ENCODE data around the gene KAZN.

KAZN gene

GRCh38 chr1:14880456-14881316, 282.2 kb downstream of the KAZN start:
- H3K4me3 Mint-ChIP-seq, result no peak overlapping the region
- H3K4me1 Mint-ChIP-seq (ENCODE audit: low read depth), result no peaks in the 10 kb centered on the region
- H3K27me3 Mint-ChIP-seq, result peaks cover 8% of the 10 kb centered on the region
- H3K9me3 Mint-ChIP-seq, result no peaks in the 10 kb centered on the region
- H3K27ac Mint-ChIP-seq, result no peak overlapping the region
- DNase-seq, result no peak
- H3K36me3 Mint-ChIP-seq (ENCODE audit: low read depth), result no peaks in the 10 kb centered on the region

GRCh38 chr1:14881775-14882672, 283.5 kb downstream of the KAZN start:
- Mint-ChIP-seq H3K9me3 (no peaks in the 10 kb centered on the region), H3K27me3 (peaks cover 7% of the 10 kb centered on the region), H3K36me3 (ENCODE audit: low read depth) (no peaks in the 10 kb centered on the region), H3K27ac (no peak overlapping the region), H3K4me3 (no peak overlapping the region), H3K4me1 (ENCODE audit: low read depth) (no peaks in the 10 kb centered on the region)
- DNase-seq, result no peak

- no peaks in the 10 kb centered on the region for H3K4me1 Mint-ChIP-seq (ENCODE audit: low read depth)
- peaks cover 7% of the 10 kb centered on the region for H3K27me3 Mint-ChIP-seq
- H3K36me3 Mint-ChIP-seq (ENCODE audit: low read depth), result no peaks in the 10 kb centered on the region
- no peak overlapping the region for H3K4me3 Mint-ChIP-seq
- DNase-seq, result no peak
- no peaks in the 10 kb centered on the region for H3K9me3 Mint-ChIP-seq
- no peak overlapping the region for H3K27ac Mint-ChIP-seq
These were observed 286.2 kb downstream of the KAZN start for GRCh38 chr1:14884614-14885175.

- Mint-ChIP-seq H3K27ac (no peak overlapping the region), H3K4me1 (ENCODE audit: low read depth) (no peaks in the 10 kb centered on the region), H3K4me3 (no peak overlapping the region), H3K36me3 (ENCODE audit: low read depth) (no peaks in the 10 kb centered on the region), H3K9me3 (no peaks in the 10 kb centered on the region), H3K27me3 (peaks cover 7% of the 10 kb centered on the region)
- DNase-seq, result no peak
These were observed 288.6 kb downstream of the KAZN start for GRCh38 chr1:14887044-14887566.

- Mint-ChIP-seq H3K4me3 (no peak overlapping the region), H3K9me3 (no peaks in the 10 kb centered on the region), H3K4me1 (ENCODE audit: low read depth) (no peaks in the 10 kb centered on the region), H3K36me3 (ENCODE audit: low read depth) (no peaks in the 10 kb centered on the region), H3K27me3 (peaks cover 4% of the 10 kb centered on the region), H3K27ac (no peak overlapping the region)
- DNase-seq, result no peak
These were observed 289.4 kb downstream of the KAZN start for GRCh38 chr1:14887764-14888350.

GRCh38 chr1:14888374-14888773, 289.9 kb downstream of the KAZN start:
- Mint-ChIP-seq H3K4me3 (no peak overlapping the region), H3K9me3 (no peaks in the 10 kb centered on the region), H3K27me3 (peaks cover 3% of the 10 kb centered on the region), H3K36me3 (ENCODE audit: low read depth) (no peaks in the 10 kb centered on the region), H3K4me1 (ENCODE audit: low read depth) (no peaks in the 10 kb centered on the region), H3K27ac (no peak overlapping the region)
- DNase-seq, result no peak

- peaks cover 9% of the 10 kb centered on the region for H3K27me3 Mint-ChIP-seq
- H3K36me3 Mint-ChIP-seq (ENCODE audit: low read depth), result no peaks in the 10 kb centered on the region
- no peaks in the 10 kb centered on the region for H3K4me1 Mint-ChIP-seq (ENCODE audit: low read depth)
- H3K27ac Mint-ChIP-seq, result no peak overlapping the region
- H3K4me3 Mint-ChIP-seq, result no peak overlapping the region
- no peaks in the 10 kb centered on the region for H3K9me3 Mint-ChIP-seq
- DNase-seq, result no peak
These were observed 291.4 kb downstream of the KAZN start for GRCh38 chr1:14889825-14890440.

- DNase-seq, result no peak
- Mint-ChIP-seq H3K4me3 (no peak overlapping the region), H3K36me3 (ENCODE audit: low read depth) (no peaks in the 10 kb centered on the region), H3K27ac (no peak overlapping the region), H3K9me3 (no peaks in the 10 kb centered on the region), H3K27me3 (peaks cover 22% of the 10 kb centered on the region), H3K4me1 (ENCODE audit: low read depth) (no peaks in the 10 kb centered on the region)
These were observed 293.5 kb downstream of the KAZN start for GRCh38 chr1:14891991-14892390.

- no peaks in the 10 kb centered on the region for H3K9me3 Mint-ChIP-seq
- no peaks in the 10 kb centered on the region for H3K36me3 Mint-ChIP-seq (ENCODE audit: low read depth)
- DNase-seq, result no peak
- peaks cover 26% of the 10 kb centered on the region for H3K27me3 Mint-ChIP-seq
- no peak overlapping the region for H3K4me3 Mint-ChIP-seq
- no peaks in the 10 kb centered on the region for H3K4me1 Mint-ChIP-seq (ENCODE audit: low read depth)
- no peak overlapping the region for H3K27ac Mint-ChIP-seq
These were observed 296.5 kb downstream of the KAZN start for GRCh38 chr1:14894811-14895560.

GRCh38 chr1:14895727-14896126, 297.2 kb downstream of the KAZN start:
- H3K27me3 Mint-ChIP-seq, result peaks cover 26% of the 10 kb centered on the region
- H3K9me3 Mint-ChIP-seq, result no peaks in the 10 kb centered on the region
- H3K27ac Mint-ChIP-seq, result no peak overlapping the region
- no peak for DNase-seq
- no peaks in the 10 kb centered on the region for H3K4me1 Mint-ChIP-seq (ENCODE audit: low read depth)
- H3K4me3 Mint-ChIP-seq, result no peak overlapping the region
- H3K36me3 Mint-ChIP-seq (ENCODE audit: low read depth), result no peaks in the 10 kb centered on the region

GRCh38 chr1:14896381-14897079, 298.0 kb downstream of the KAZN start:
- Mint-ChIP-seq H3K4me1 (ENCODE audit: low read depth) (no peaks in the 10 kb centered on the region), H3K27me3 (peaks cover 33% of the 10 kb centered on the region)
- DNase-seq, result no peak

GRCh38 chr1:14897080-14897449, 298.6 kb downstream of the KAZN start:
- DNase-seq, result no peak
- Mint-ChIP-seq H3K27ac (no peak overlapping the region), H3K4me3 (no peak overlapping the region)

More at GRCh38 chr1:14896381-14897079, 298.0 kb downstream of the KAZN start:
- no peaks in the 10 kb centered on the region for H3K9me3 Mint-ChIP-seq
- no peaks in the 10 kb centered on the region for H3K36me3 Mint-ChIP-seq (ENCODE audit: low read depth)
- H3K4me3 Mint-ChIP-seq, result no peak overlapping the region
- H3K27ac Mint-ChIP-seq, result no peak overlapping the region

GRCh38 chr1:14897547-14897946, 299.1 kb downstream of the KAZN start:
- Mint-ChIP-seq H3K27me3 (peaks cover 33% of the 10 kb centered on the region), H3K27ac (no peak overlapping the region)

More at GRCh38 chr1:14897080-14897449, 298.6 kb downstream of the KAZN start:
- H3K4me1 Mint-ChIP-seq (ENCODE audit: low read depth), result no peaks in the 10 kb centered on the region
- no peaks in the 10 kb centered on the region for H3K9me3 Mint-ChIP-seq
- peaks cover 33% of the 10 kb centered on the region for H3K27me3 Mint-ChIP-seq
- H3K36me3 Mint-ChIP-seq (ENCODE audit: low read depth), result no peaks in the 10 kb centered on the region

More at GRCh38 chr1:14897547-14897946, 299.1 kb downstream of the KAZN start:
- Mint-ChIP-seq H3K4me3 (no peak overlapping the region), H3K9me3 (no peaks in the 10 kb centered on the region), H3K4me1 (ENCODE audit: low read depth) (no peaks in the 10 kb centered on the region), H3K36me3 (ENCODE audit: low read depth) (no peaks in the 10 kb centered on the region)
- DNase-seq, result no peak
